Stimulated activated CD4-positive, alpha-beta T cell treated with anti-CD3 and anti-CD28 coated beads, Interleukin-12 subunit alpha, Interleukin-12 subunit beta, amount 100 ng/mL, for 4 hours (primary cell): ENCODE data around the gene IMMP2L.

Source experiments
- DNase-seq: peaks from one replicate; pipeline ENCODE4 v3.0.0-alpha.2; 2020

Gene IMMP2L

DNA sequence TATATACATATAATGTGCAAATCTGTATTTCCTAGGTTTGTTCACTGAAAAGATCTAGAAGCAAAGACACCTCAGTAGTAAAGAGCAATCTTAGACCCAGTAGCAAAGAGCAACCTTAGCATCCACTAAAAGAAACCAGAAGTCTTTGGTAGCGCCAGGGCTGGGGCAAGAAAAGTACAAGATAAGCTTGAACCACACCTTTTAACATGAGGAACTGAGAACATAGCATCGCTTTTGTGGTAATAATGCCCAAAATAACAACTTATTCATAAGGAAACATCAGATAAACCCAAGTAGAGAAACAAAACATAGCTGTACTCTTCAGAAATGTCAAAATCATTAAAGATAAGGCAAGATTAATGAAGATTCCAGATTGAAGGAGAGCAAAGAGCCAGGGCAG, 173.4 kb downstream of the IMMP2L start:
- no peak for DNase-seq

GRCh38 chr7:111388016-111388415, 174.3 kb downstream of the IMMP2L start:
- DNase-seq, result no peak

DNA sequence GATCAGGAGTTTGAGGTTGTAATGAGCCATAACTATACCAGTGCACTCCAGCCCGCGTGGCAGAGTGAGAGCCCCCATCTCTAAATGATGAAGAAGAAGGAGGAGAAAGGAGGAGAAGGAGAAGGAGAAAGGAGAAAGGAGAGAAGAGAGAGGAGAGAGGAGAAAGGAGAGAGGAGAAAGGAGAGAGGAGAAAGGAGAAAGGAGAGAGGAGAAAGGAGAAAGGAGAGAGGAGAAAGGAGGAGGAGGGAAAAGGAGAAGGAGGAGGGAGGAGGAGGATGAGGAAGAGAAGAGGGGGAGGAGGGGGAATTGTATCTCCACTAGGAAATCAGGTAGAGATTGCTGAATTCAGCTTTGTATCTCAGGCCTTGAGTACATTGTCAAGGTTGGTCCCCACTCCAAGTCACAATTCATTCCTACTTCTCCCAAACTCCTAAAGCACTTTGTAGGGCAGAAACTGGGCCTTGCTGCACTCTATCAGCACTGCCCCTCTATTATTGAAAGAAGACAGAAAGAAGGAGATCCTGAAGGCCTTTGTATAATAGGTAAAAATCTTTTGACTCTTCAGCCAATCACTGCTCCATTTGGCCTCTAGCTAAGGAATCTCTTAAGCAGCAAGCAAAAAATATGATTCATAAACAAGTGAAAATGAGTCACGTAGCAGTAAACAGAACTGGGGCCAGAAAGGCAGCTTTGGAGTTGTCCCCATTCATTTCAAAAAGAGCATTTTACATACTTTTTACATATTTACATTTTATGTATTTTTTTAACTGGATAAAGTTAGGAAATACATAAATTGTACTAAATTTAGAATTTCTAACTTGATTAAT, 178.0 kb downstream of the IMMP2L start:
- DNase-seq, result no peak

- DNase-seq, result no peak
Observed at GRCh38 chr7:111383133-111383532, 179.2 kb downstream of the IMMP2L start.

DNA sequence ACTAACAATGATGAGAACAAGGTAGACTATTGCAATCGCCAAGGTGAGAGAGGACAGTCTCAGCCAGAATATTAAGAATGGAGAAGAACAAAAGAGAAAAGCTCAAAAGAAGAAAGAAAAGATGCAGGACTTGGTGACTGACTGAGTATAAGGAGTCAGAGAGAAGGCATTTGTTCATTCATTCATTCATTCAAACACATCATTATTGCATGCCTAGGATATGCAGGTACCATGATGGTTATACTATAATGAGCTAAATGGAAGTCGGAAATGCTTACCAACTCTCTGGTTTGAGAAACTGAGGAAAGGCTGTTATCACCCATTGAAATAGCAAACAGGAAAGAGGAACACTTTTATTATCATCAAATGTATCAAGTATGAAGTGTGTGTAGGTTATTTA, 180.7 kb downstream of the IMMP2L start:
- DNase-seq, result no peak

GRCh38 chr7:111380945-111381344, 181.3 kb downstream of the IMMP2L start:
- DNase-seq, result no peak

DNA sequence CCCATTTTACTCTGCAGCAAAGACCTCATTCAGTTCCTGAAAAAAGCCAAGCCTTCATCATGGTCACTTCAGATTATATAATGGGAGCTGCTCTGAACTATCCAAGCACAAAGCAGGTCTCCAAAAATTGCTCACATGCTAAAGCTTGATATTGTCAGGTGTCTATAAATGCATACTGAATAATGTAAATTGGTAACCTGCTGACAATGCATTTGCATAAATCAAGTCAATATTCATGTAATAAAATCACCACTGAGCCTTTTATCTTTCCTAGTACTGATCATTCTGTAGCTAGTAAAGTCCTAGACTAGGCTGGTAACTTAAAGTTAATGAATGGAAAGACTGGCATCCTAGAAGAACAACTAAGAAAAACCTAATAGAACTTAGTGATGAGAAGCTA, 188.3 kb downstream of the IMMP2L start:
- no peak for DNase-seq

GRCh38 chr7:111371437-111371836, 190.9 kb downstream of the IMMP2L start:
- no peak for DNase-seq

DNA sequence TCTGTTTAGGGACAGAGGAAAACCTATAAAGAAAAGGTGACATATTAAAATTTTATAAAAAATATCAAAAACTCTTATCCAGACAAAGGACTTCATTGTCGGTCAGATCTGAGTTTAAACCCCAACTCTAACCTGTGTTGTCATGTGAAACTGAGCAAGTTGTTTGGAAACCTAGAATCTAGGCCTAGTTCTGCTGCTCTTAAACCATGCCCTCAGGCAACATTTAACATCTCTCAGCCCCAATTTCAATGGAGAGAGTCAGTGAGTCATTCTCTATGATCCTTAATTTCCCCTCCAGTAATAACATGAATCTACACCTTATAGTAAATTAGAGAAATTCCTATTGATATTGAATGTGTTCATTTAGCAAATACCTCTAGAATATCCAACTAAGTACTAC, 192.3 kb downstream of the IMMP2L start:
- DNase-seq, result no peak

DNA sequence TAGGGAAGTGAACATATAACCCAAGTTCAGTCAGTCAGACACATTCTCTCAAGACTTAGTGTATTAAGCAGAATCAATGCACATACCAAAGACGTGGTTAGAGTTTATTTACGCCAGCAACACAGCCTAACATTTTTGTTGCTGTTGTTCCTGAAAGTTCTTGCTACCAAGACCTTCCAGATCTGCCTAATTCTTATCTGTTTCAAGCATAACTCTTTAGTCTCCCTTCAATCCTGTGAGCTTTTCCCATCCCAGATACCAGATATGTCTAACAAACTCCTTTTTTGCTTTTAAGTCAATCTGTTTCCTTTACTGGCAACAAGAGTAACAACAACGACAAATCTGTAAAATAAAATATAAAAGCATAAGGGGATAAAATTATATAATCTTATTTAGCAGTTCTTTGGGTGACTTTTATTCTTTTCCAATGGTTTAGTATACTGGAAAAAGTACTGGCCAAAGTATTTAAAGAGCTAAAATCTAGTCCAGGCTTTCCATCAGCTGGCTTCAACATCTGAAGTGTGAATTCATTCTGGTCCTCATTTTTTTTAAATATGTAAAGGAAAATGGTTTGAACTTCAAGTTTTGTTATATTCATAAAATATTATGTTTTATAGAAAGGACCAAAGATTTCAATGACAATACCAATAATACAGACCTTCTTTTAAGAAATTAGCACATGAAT, 193.8 kb downstream of the IMMP2L start:
- DNase-seq, result no peak

DNA sequence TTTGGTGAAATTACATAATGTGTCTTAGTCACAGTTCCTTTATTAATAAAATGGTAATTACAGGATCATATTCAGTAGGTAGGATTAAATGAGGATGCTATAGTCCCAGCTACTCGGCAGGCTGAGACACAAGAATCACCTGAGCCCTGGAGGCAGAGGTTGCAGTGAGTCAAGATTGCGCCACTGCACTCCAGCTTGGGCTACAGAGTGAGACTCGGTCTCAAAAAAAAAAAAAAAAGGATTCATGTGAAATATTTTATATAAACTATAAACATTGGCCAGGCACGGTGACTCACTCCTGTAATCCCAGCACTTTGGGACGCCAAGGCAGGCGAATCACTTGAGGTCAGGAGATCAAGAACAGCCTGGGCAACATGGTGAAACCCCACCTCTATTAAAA, 197.9 kb downstream of the IMMP2L start:
- DNase-seq, result no peak

DNA sequence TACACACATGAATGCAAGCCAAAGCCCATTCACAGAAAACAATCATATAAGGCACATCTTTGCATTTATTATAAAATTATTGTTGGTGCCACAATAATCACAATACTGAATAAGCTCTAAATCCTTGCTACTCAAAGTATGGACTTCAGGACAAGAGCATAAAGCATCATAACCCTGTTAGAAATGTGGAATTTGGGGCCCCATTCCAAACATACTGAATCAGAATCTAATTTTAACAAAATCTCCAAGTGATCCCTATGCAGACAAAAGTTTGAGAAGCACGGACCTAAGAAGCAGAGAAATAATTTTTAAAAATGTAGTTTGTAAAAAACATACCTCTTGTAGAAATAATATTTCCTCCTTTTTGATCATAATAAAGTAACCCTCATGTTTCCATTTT, 199.2 kb downstream of the IMMP2L start:
- no peak for DNase-seq

GRCh38 chr7:111362506-111363054, 199.7 kb downstream of the IMMP2L start:
- DNase-seq, result no peak

DNA sequence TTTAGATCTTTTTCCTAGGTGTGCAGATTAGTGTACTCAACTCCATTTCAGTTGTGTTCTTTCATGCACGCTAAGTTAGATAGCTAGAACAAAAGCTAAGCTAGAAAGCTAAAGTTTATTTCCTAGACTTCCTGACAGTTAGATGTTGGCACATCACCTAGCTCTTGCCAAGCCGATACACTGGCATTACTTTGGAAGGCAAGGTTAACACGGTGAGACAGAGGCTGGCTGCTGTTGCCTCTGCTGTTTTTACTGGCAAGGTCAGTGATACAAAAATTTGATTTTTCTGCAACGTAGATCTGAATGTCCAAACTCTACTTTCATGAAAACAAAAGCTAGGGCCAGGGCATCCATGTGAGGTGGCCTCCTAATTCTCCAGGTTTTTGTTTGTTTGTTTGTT, 203.4 kb downstream of the IMMP2L start:
- no peak for DNase-seq

- no peak for DNase-seq
Observed at GRCh38 chr7:111357691-111358090, 204.6 kb downstream of the IMMP2L start.

- no peak for DNase-seq
Observed at GRCh38 chr7:111356941-111357340, 205.4 kb downstream of the IMMP2L start.

- no peak for DNase-seq
Observed at GRCh38 chr7:111352319-111352718, 210.0 kb downstream of the IMMP2L start.

DNA sequence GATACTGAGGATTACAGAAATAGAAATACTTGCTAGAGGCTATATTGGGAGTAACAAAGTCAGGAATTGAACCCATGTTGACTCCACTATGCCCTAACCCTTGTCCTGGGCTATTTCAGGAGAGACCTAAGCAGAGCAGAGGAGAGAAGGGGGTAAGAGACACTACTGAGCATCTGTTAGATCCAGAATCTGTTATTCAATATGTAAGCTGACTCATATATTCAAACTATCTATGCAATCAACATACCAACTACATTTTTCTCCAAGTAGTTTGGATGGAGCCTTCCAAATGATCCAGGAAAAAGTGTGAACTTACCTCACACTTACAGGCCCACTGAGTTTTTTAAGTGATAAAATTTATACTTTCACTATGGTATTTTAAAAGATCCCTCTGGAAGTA, 216.1 kb downstream of the IMMP2L start:
- DNase-seq, result no peak

DNA sequence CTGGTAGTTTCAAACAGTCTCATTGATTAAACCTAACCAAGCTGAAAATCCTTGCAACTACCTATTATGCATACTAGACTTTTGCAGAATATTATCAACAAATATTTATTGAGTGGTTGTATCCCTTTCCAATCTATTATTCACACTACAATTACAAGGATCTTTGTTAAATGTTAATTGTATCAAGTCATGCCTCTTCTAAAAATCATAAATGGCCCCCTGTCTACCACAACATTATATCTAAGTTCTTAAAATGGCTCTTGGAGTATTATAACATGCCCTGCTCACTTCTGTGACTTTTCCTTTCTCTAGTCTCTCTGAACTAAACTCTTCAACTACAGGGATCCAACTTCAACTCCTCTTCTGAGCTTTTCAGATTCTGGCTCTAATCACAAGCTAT, 219.3 kb downstream of the IMMP2L start:
- DNase-seq, result no peak

DNA sequence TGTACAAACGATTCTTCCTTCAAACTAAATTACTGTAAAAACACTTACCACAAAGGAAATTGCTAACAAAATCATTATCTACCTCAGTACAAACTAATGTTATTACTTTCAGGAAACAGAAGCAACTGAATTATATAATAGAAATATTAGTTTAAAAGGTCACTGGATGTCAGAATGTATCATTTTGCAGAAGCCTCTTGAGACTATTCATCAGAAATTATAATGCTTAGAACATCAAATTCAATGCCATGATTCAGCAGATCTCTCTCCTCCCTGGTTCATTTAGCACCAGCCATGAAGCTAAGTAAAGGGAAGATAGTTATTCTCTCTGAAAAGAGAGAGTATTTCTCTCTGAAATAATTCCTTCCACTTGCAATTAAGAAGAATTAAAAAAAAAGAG, 223.3 kb downstream of the IMMP2L start:
- DNase-seq, result no peak

- no peak for DNase-seq
Observed at GRCh38 chr7:111333010-111333409, 229.3 kb downstream of the IMMP2L start.

DNA sequence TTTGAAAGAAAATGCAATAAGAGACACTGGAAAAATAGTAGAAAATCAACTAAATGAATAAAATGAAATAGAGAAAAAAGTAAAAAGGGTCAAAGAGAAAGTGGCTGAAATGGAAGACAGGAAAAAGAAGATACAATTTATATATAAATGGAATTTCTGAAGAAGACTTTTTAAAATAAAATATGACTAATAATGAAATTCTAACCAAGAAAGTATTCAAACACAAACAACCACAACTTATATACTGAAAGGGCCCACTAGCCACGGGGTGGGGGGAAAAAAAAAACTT, 232.1 kb downstream of the IMMP2L start:
- no peak for DNase-seq

GRCh38 chr7:111329367-111330234, 232.7 kb downstream of the IMMP2L start:
- DNase-seq, result no peak

DNA sequence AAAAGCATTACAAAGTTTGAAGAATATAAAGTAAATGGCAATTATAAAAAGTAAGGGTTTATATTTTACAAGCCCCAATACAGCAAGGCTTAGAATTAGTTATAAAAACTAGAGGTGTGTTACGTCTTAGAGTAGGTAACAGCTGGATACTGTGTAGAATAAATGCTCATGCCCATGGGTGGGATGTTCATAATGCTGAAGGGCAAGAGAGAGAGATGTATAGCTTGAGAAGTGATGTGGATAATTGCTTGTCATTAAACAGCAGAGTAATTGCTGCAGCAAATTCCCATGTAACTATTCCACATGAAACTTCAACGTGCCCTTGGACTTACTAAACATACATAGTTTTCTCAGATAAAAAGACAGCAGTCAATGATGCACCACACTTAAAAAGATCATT, 233.8 kb downstream of the IMMP2L start:
- no peak for DNase-seq
